GM21381 (cell line): Measurements from ENCODE around the gene MAGIX.
"Not testable (repeated sequence)": the region's sequence is repeated elsewhere in the genome, so short reads cannot be mapped to it uniquely, and the experiment has no call there.

Experiments
- ATAC-seq: cut with Tn5 transposase; IDR thresholded peaks from one replicate; pipeline ENCODE4 v1.9.1; 2021; ENCODE audit warnings: mild to moderate bottlenecking, moderate library complexity; ENCODE audit not compliant: unreplicated experiment

MAGIX gene

DNA sequence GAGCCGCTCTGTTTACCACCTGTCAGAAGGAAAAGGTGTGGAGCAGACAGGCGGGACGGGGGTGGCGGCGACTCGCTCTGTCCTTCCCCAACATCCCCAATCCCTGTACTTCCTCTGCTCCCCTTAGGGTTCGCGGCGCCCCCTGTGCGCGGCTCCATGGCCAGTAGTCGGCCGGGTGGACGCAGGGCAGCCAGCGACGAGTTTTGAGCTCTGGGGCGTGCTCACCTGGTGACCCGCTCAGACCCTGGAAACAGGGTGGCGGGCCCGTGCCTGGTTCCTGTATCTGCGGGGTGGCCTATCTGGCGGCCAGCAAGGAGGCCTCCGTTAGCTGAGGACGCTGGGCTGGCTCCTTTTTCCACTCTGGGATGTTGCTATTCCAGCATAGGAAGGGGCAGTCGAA is 5.4 kb upstream of the MAGIX start:
- no peak for ATAC-seq

DNA sequence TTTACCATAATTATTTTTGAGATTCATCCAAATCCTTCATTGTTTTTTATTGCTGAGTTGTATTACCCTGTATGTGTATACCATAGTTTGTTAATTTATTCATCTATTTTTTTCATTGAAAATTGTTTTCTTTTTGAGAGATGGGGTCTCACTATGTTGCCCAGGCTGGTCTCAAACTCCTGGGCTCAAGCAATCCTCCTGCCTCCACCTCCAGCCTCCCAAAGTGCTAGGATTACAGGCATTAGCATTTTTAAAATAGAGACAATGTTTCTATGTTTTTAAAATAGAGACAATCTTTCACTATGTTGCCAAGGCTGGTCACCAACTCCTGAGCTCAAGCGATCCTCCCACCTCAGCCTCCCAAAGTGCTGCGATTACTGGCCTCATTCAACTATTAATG is 1.6 kb upstream of the MAGIX start:
- ATAC-seq: no peak

DNA sequence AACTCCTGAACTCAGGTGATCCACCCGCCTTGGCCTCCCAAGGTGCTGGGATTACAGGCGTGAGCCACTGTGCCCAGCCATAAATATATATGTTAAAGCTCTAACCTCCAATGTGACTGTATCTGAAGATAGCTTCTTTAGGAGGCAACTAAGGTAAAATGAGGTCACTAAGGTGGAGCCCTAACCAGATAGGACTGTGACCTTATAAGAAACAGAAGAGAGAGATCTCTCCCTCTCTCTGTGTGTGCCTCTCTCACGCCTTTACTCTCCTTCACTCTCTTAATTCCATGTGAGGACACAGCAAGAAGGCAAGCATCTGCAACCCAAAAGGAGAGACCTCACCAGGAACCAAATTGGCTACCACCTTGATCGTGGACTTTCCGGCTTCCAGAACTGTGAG is 926 bp upstream of the MAGIX start:
- ATAC-seq: no peak

DNA sequence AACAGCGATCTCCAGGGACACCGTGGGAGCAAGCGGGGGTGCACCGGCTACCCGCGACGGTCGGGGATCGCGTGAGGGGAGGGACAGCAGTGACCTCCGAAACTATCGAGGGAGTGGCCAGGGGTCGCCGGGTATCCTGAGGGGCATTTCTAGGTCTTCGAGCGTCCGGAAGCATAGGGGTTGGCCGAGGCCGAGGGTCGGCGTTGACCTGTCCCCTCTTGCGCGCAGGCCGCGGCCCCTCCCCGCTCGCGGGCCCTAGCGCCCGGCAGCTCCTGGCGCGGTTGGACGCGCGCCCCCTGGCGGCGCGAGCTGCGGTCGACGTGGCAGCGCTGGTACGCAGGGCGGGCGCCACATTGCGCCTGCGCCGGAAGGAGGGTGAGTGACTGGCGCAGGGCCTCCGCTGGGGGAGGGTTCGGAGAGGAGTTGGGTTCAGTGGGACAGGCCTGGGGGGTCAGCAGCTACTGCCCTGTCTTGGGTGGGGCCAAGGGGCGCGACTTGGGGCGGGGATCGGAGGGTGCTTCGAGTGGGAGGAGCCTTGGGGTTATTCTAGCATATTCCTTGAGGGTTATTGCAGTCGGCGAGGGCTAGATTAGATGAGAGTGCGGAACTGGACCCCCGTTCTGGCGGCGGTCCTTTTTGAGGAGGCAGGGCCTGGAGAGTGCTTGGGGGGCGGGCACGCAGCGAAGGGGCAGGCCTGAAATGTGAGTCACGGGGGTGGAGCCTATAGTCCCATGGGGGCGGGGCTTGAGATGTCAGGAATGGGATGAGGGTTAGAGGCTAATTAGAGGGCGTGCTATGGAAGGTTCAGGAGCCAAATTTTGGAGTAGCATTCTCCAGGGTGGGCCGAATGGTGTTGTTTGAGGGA is 1.2 kb downstream of the MAGIX start:
- ATAC-seq: peak; percentile 55

DNA sequence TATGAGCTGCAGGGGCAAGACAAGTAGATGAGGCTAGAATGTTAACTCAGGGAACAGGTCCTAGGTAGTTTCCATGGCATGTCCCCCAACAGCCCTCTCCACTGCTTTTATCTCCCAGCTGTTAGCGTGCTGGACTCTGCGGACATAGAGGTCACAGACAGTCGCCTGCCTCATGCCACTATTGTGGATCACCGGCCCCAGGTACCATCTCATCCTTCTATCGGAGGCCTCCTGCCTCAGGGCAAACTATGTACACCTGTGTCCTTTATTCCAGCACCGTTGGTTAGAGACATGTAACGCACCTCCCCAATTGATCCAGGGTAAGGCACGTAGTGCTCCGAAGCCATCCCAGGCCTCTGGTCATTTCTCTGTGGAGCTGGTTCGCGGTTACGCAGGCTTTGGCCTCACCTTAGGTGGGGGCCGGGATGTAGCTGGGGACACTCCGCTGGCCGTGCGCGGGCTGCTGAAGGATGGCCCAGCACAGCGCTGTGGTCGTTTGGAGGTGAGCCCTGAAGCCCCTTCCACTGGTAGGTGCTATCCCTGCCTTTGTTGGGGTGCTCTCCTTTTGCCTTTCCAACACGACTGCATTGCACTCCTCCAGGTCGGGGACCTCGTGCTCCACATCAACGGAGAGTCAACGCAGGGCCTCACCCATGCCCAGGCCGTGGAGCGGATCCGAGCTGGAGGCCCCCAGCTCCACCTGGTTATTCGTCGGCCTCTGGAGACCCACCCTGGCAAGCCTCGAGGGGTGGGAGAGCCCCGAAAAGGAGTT is 2.2 kb downstream of the MAGIX start:
- ATAC-seq: no peak

DNA sequence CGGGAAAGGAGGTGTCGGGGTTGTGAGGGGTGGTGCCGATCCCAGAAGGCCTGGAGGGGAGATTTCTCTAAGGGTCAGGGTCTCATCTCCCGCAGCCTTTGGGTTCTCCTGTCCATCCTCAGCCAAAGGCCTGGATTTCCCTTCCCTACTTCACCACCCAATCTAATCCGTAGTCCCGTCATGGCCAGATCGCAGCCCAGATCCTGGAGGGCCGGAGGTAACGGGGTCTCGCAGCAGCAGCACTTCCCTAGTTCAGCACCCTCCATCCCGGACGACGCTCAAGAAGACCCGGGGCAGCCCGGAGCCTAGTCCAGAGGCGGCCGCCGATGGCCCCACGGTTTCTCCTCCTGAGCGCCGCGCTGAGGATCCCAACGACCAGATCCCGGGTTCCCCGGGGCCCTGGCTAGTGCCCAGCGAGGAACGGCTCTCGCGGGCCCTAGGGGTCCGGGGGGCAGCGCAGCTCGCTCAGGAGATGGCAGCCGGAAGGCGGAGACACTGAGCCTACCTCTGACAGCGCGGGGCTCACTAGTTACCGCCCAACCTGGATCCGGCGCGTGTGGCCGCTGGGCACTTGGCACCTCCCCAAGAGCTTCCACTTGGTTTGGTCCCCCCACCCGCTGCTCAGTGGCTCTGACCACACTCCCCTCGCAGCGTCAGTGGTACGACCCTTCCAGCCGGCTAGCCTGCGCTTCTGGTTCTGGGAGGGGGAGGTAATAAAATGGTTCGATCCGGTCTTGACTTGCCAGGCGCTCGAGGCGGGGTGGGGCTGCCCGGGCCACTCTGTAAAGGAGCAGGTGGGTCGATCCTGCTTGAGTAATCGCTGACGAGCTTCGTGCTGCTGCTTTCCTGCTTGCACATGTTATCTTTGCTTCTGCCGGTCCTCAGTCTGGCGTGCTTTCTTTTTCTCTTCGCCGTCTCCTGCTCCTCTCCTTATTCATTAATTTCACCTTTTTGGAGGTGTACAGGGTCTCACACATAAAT is 3.6 kb downstream of the MAGIX start:
- ATAC-seq: peak; percentile 30

DNA sequence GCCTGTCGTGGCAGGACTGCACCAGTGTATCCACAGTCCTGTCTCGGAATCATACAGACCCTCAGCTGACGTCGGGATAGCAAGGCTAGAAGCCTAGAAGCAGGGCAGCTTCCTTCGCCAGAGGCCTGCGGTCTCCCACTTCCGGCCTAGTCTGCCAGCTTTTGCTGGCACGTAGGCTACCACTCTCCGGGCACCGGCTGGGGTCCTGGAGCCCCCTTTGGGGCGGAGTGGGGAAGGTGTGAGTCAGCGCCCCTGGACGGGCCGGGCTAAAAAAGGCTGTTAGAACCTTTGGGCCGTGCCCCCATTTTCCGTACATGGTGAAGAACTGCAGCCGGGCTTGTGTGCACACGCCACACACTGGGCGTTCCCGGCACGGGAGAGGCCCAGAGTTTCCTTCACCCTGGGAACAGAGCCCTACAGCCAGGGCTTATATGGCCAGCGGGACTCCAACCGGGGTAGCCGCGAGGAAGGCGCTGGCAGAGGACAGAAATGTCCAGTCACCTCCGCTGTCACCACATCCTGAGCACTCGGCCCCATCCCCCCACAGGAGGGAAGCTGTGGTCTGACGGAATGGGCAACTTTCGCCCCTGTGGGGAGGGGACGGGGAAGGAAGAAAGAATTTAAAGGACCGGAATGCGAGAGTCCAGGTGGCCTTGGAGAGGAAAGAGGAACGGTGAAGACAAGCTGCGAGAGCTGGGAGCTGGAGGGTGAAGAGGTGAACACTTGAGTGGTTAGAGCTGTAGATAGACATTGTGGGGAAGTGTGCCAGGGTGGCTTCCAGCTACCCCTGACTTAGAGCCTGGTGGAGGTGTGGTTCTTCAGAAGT is 4.6 kb downstream of the MAGIX start:
- peak; percentile 24 for ATAC-seq

DNA sequence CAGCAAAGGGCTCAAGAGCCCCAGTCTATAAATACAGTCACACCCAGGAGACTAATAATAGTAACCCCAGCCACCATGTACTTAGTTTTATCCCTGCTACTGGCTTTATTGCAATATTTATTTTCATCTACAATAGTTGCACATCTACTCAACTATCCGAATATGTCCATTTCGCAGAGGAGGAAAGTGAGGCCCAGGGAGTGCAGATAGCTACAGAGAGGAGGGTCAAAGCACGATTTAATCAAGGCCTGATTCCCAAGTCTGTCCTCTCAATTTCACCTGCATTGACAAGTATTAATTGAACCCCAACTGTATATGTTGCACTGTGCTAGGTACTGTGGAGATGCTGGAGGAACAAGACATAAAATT is 5.2 kb downstream of the MAGIX start:
- no peak for ATAC-seq

DNA sequence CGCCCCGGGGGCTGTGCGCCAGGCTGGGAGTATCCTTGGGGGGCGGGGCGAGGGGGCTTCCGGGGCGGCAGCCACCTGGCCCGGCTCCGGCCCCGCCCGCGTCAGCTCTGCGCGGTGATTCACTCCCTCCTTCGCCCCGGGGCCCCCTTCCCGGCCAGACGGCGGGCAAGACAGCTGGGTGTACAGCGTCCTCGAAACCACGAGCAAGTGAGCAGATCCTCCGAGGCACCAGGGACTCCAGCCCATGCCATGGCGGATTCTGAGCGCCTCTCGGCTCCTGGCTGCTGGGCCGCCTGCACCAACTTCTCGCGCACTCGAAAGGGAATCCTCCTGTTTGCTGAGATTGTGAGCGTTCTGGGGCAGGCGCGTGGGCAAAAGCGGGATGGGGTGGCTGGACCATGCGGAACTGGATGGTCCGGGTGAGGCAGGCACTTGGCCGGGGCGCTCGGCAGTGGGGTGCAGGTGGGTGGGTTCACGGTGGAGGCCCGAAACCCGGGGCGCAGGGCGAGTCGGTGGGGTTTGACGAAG is 9.3 kb downstream of the MAGIX start, which contains the start of gene PLP2:
PLP2 (plus strand) TSS at position 147 of the 528 bp plus-strand sequence; CDS start at position 250, 103 bp downstream.
- ATAC-seq: peak; percentile 31

DNA sequence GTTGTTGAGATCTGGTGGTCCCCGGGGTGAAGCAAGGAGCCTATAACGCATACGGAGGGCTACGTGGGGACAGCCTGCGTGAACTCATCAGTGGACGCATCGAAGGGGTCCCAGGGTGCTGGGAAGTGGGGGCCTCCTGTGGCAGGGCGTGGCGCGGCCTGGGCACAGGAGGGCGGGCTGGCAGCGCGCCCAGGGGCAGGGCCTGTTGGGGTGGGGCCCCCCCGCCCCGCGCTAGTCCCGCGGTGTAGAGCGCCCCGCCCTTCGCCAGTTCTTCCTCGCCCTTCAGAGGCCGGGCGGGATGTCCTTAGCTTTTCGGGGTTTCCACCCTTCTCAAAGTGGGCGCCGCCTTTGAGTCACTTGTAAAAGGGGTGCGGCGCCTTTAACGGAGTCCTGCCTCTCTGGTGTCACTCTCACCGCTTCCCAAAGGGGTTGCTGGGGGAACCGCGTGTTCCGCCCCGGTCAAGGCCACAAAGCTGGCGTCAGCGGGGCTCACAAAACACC is 9.8 kb downstream of the MAGIX start:
- ATAC-seq: peak; percentile 79

DNA sequence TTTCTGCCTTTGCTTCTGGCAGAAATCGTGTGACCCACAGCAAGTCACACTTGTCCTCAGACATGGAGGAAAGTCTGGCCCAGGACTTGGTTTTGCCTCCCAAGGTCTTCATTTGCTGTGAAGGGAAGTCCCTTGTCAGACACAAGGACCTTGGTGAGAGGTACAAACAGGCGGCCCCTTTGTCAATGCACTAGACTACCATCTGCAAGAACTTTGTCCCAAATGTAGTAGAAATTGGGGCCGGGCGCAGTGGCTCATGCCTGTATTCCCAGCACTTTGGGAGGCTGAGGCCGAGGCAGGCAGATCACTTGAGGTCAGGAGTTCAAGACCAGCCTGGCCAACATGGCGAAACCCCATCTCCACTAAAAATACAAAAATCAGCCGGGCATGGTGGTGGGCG is 11.0 kb downstream of the MAGIX start:
- not testable (repeated sequence) for ATAC-seq

DNA sequence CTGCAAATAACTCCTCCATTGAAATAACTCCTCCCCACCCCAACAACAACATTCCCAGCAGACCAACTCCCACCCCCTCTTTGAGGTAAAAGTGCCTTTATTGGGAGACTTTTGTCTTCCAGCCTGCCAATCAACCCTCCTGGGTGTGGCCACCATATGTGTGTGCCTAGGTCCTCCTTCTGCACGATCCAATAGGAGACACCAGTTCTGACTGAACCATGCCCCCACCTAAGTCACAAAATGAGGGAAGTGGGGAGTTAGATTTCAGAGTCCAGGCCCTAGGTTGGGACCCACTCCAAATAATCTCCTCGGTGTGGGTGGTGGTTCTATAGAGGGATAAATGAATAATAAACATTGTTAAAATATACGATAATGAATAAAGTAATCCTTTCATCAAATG is 12.2 kb downstream of the MAGIX start:
- no peak for ATAC-seq

DNA sequence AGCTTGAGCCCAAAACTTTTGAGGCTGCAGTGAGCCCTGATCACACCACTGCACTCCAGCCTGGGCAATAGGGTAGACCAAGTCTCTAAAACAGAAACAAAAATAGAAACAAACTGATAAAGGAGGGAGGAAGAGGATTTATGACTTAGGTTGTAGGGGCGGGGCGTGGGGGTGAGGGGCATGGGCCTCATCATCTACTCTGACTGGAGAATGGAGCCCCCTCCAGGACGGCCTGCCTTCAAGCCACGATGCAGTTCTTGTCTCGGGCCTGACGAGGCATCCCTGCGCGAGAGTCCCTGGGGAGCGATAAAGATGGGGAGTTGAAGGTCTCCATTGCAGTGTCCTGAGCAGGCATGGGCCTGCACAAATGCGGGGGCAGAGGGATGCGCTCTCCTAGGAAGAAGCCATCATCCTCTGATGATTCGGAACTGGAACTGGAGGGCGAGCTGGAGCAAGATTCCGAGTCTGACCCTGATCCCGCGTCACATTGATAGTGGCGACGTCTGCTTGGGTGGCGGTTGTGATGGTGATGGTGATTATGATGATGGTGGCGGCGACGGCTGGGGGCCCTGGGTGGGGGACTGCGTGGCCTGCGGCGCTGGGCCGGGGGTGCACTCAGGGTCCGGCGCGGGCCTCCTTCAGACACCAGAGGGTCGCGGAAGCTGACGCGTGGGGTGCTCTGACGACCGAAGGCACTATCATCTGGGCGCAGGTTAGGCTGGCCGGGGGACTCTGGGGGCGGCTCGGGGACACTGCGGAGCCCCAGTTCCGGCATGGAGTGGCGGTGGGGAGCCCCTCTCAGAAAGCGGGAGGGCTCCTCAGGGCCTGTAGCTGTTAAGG is 13.1 kb downstream of the MAGIX start:
- no peak for ATAC-seq

DNA sequence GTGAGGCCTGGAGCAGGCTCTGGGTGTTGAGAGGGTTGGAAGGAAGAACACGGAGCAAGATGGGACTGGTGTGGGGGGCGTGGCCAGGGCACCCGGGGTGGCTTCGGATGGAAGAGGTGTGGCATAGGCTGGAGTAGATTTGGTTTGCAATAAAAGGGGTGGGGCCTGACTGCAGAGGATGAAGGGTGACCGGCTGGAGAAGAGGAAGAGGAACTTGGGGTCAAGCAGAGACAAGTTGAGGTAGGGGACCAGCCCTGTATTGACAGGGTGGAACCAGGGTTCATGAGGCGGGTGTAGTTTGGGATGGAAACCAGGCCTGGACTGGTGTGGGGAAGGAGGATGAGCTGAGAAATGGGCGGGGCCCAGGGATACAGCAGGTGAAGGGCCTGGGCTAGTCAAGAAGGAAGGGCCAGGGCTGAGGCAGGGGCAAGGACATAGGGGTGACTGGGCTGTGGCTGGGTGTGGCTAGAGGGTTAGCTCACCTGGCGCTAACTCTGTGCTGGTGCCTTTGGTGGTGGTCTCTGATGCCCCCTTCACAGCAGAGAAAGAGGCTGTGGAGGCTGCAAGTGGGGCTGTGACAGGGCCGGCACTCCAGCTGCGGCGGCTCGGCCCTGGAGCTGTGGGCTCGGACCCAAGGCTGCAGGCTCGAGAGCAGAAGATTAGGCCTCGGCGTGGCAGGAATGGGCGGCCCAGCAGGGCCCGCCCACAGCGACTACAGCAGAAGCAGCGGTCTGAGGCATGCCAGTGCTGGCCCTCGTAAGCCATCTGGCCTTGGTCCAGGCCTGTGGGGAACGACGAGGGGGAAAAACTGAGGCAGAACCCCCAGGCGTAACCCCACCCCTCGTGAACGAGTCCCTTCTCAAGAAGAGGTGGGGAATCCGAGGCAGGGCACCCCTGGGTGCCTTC is 14.1 kb downstream of the MAGIX start:
- no peak for ATAC-seq

DNA sequence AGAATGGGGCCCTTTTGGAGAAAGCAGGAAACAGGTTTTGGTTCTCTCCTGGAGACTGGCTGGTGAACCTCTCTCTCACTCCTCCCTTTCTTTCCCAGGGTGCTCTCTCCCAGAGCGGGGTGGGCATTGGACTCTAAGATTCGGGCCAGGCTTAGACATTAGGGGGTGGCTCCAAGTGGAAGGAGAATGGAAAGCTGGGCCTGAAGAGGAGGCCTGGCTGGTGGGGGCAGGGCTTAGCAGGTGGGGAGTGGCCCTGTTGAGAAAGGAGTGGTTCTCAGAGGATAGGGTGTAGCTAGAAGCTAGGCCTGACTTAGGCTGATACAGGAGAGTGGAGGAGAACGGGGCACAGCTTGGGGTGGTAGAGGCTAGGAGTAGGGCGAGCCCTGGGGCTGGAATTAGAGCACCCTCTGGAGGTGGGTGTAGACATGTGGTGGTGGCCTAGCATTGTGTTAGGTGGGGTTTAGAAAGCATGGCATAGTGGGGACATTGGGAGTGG is 14.8 kb downstream of the MAGIX start:
- no peak for ATAC-seq

DNA sequence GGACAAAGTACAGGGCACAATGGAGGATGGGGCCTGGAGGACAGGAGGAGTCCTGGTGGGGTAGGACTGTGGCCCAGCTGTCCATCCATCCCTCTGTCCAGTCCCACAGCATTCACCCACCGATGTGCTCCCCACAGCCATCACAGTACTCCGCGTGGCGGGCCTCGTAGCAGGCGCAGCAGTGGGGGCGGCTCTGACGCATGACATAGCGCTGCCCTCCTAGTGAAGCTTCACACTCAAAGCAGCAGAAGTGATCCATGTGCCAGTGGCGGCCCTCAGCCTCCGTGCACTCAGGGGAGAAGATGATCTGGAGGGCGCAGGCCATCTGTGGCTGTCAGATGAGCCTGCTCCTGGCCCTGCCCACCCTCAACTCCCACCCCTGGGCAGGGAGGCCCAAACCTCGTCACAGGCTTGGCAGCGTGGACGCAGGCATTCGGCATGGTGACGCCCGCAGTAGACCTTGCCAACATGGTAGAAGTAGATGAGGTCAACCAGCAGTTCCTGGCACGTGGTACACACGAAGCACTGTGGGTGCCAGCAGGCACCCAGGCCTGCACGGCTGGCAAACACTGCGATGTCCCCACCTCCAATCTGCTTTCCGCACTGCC is 15.4 kb downstream of the MAGIX start:
- no peak for ATAC-seq

DNA sequence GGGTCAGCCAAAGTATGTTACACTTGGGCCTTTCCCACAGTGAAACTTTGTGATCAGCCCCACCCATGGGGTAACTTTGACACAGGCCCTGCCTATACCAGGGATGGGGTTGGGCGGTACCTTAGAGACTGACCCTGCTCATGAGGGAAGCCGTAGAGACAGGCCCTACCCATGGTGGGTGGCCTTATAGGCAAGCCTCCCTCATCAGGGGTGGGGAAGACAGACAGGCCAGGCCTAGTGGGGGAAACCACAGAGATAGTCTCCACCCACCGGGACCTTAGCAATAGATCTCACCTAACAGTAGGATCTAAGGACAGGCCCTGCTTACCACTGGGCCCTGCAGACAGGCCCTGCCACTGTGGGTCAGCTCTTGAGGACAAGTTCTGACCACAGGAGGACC is 16.0 kb downstream of the MAGIX start:
- ATAC-seq: no peak
